Peyer's patch (tissue), 4 donors: ENCODE data around the gene SPDYE2B.
"Not testable (repeated sequence)": the region's sequence is repeated elsewhere in the genome, so short reads cannot be mapped to it uniquely, and the experiment has no call there.

Experiments
- POLR2A ChIP-seq, 2 donors: fragments of 450-650 bp; IDR thresholded peaks; one replicate each; pipeline ENCODE4 v1.5.1; 2017; ENCODE audit warnings: antibody characterized with exemption in 2 of 2, mild to moderate bottlenecking in 2 of 2, moderate library complexity in 2 of 2
- TF ChIP-seq, protein P1 (sequence below), 6 experiments: fragments of 450-650 bp in 4 of 6; fragments of 200-600 bp in 2 of 6; sonication (generic) in 1 of 6; IDR thresholded peaks; one replicate each; pipeline ENCODE4 v1.5.1; 2017 to 2019; ENCODE audit warnings: antibody characterized with exemption in 6 of 6, mild to moderate bottlenecking in 3 of 6, moderate library complexity in 1 of 6

DNA sequence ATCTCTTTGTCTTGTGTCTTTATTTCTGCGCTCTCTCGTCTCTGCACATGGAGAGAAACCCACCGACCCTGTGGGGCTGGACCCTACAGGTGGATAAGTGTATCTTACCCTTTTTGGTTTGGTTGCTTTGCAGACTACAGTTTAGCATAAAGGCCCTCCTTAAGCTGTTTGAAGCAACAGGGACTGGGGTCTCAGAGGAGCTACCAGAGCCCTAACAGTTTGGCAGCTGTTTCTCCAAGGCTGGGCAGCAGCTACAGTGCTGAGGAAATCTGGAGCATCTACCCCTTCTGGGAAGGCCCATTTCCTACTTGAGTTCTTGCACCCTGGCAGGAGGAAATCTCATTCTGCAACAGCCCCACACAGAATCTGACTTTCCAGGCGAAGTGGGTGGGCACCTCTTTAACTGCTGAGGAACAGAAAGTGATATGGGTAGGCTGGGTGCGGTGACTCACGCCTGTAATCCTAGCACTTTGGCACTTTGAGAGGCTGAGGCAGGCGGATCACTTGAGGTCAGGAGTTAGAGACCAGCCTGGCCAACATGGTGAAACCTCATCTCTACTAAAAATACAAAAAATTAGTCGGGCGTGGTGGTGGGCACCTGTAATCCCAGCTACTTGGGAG is 23.4 kb downstream of the SPDYE2B start:
- TF ChIP-seq, protein P1, sequence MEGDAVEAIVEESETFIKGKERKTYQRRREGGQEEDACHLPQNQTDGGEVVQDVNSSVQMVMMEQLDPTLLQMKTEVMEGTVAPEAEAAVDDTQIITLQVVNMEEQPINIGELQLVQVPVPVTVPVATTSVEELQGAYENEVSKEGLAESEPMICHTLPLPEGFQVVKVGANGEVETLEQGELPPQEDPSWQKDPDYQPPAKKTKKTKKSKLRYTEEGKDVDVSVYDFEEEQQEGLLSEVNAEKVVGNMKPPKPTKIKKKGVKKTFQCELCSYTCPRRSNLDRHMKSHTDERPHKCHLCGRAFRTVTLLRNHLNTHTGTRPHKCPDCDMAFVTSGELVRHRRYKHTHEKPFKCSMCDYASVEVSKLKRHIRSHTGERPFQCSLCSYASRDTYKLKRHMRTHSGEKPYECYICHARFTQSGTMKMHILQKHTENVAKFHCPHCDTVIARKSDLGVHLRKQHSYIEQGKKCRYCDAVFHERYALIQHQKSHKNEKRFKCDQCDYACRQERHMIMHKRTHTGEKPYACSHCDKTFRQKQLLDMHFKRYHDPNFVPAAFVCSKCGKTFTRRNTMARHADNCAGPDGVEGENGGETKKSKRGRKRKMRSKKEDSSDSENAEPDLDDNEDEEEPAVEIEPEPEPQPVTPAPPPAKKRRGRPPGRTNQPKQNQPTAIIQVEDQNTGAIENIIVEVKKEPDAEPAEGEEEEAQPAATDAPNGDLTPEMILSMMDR (IDR thresholded peaks at IDR 0.05) = not testable (repeated sequence)
- not testable (repeated sequence) for TF ChIP-seq POLR2A (IDR thresholded peaks at IDR 0.05)
